ENCODE results near the gene GPR132.
"Not testable (repeated sequence)": the region's sequence is repeated elsewhere in the genome, so short reads cannot be mapped to it uniquely, and the experiment has no call there.

The GPR132 gene

GRCh38 chr14:105091517-105092170 lies 26.4 kb upstream of the GPR132 start:
- DNase-seq (ENCODE audit: low read depth) = no peak

GRCh38 chr14:105091054-105091516 lies 25.9 kb upstream of the GPR132 start:
- no peak for DNase-seq (ENCODE audit: low read depth)

- DNase-seq (ENCODE audit: low read depth) = peak; percentile 75
Measured at GRCh38 chr14:105090493-105091053, 25.3 kb upstream of the GPR132 start.

- no peak for DNase-seq (ENCODE audit: low read depth)
Measured at GRCh38 chr14:105089746-105090492, 24.7 kb upstream of the GPR132 start.

GRCh38 chr14:105088812-105089745 lies 23.8 kb upstream of the GPR132 start:
- DNase-seq (ENCODE audit: low read depth) = no peak

GRCh38 chr14:105087963-105088811 lies 23.0 kb upstream of the GPR132 start:
- DNase-seq (ENCODE audit: low read depth) = no peak

- no peak for DNase-seq (ENCODE audit: low read depth)
Measured at GRCh38 chr14:105087308-105087962, 22.2 kb upstream of the GPR132 start.

GRCh38 chr14:105086833-105087307 lies 21.6 kb upstream of the GPR132 start:
- peak; percentile 71 for DNase-seq (ENCODE audit: low read depth)

GRCh38 chr14:105085766-105086165 lies 20.5 kb upstream of the GPR132 start:
- no peak for DNase-seq (ENCODE audit: low read depth)

- DNase-seq (ENCODE audit: low read depth) = no peak
Measured at GRCh38 chr14:105084741-105085571, 19.7 kb upstream of the GPR132 start.

- DNase-seq (ENCODE audit: low read depth) = no peak
Measured at GRCh38 chr14:105083926-105084685, 18.9 kb upstream of the GPR132 start.

GRCh38 chr14:105082703-105083102 lies 17.5 kb upstream of the GPR132 start:
- DNase-seq (ENCODE audit: low read depth) = no peak

- not testable (repeated sequence) for DNase-seq (ENCODE audit: low read depth)
Measured at GRCh38 chr14:105081473-105081872, 16.2 kb upstream of the GPR132 start.

GRCh38 chr14:105080161-105080560 lies 14.9 kb upstream of the GPR132 start:
- no peak for DNase-seq (ENCODE audit: low read depth)

GRCh38 chr14:105078294-105078693 lies 13.1 kb upstream of the GPR132 start:
- DNase-seq (ENCODE audit: low read depth) = no peak

- no peak for DNase-seq (ENCODE audit: low read depth)
Measured at GRCh38 chr14:105077649-105077995, 12.4 kb upstream of the GPR132 start.

- no peak for DNase-seq (ENCODE audit: low read depth)
Measured at GRCh38 chr14:105076805-105077648, 11.8 kb upstream of the GPR132 start.

GRCh38 chr14:105076296-105076804 lies 11.1 kb upstream of the GPR132 start:
- DNase-seq (ENCODE audit: low read depth) = no peak

Data from T follicular helper cell (primary cell).